Cardiac fibroblast (primary cell): Measurements from ENCODE around the gene TPCN2.

ENCODE experiments used
- DNase-seq, 2 donors: peaks; one replicate each; pipeline versions ENCODE4 v3.0.0 to v3.0.0-alpha.2; 2010; ENCODE audit warnings: low read depth in 2 of 2
- H3K4me3 ChIP-seq, 2 donors: replicated peaks in 1 of 2; 1 replicate in 1 of 2; 2 replicates in 1 of 2; pipeline ENCODE4 v1.5.1; 2011; ENCODE audit warnings: low read depth in 2 of 2, low read length in 2 of 2, mild to moderate bottlenecking in 2 of 2, moderate library complexity in 1 of 2
- TF ChIP-seq, protein P1 (sequence below): IDR thresholded peaks from one replicate; pipeline ENCODE4 v1.5.1; 2011; ENCODE audit warnings: low read depth, mild to moderate bottlenecking, low read length, inconsistent platforms

Gene TPCN2

DNA sequence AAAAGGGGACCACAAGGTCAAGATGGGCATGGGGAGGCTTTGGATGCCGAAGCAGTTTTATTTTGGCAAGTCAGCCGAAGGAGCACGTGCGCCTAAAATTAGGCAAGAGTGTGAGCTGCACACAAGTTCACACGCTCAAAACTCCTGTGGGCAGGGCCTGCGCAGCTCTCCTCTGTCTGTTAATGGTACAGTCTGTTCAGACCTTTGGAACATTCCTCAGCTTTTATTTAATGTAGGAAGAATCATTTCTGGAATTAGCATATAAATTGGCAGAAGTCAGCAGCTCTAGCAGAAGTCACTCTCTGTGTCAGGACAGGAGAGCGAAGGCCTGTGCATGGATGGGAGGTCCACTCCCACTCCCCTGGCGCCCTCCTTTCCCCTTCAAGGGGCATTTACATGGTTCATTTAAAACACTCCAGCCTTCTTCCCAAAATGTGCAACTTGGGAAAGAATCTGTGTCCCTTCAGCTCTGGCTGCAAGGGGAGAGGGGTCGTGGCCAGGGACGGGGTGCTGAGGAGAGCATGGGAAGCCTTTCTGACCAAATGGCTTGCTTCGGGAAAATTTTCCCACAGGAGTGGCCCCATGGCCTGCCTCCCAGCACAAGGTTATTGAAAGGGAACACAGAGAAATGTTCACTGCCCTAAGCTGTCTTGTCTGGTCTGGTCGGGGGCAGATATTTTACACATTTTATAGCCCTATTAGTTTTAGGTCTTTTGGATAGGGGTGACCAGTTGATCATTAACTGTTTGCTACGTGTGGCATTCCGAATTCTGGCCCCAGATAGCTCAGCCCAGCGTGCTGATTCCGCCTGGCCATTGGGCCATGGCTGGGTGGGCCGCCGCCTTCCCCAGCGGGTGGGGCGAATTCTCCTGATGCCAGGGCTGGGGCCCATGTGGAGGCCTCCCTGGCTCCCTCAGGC, 63.2 kb downstream of the TPCN2 start:
- TF ChIP-seq, protein P1, sequence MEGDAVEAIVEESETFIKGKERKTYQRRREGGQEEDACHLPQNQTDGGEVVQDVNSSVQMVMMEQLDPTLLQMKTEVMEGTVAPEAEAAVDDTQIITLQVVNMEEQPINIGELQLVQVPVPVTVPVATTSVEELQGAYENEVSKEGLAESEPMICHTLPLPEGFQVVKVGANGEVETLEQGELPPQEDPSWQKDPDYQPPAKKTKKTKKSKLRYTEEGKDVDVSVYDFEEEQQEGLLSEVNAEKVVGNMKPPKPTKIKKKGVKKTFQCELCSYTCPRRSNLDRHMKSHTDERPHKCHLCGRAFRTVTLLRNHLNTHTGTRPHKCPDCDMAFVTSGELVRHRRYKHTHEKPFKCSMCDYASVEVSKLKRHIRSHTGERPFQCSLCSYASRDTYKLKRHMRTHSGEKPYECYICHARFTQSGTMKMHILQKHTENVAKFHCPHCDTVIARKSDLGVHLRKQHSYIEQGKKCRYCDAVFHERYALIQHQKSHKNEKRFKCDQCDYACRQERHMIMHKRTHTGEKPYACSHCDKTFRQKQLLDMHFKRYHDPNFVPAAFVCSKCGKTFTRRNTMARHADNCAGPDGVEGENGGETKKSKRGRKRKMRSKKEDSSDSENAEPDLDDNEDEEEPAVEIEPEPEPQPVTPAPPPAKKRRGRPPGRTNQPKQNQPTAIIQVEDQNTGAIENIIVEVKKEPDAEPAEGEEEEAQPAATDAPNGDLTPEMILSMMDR, result no peak
- H3K4me3 ChIP-seq, result no peak overlapping the region
- peak in 1 of 2 donors; percentile 16 for DNase-seq

GRCh38 chr11:69113226-69113625, 64.5 kb downstream of the TPCN2 start:
- DNase-seq, result no peak
- TF ChIP-seq, protein P1, result no peak
- H3K4me3 ChIP-seq, result no peak overlapping the region

DNA sequence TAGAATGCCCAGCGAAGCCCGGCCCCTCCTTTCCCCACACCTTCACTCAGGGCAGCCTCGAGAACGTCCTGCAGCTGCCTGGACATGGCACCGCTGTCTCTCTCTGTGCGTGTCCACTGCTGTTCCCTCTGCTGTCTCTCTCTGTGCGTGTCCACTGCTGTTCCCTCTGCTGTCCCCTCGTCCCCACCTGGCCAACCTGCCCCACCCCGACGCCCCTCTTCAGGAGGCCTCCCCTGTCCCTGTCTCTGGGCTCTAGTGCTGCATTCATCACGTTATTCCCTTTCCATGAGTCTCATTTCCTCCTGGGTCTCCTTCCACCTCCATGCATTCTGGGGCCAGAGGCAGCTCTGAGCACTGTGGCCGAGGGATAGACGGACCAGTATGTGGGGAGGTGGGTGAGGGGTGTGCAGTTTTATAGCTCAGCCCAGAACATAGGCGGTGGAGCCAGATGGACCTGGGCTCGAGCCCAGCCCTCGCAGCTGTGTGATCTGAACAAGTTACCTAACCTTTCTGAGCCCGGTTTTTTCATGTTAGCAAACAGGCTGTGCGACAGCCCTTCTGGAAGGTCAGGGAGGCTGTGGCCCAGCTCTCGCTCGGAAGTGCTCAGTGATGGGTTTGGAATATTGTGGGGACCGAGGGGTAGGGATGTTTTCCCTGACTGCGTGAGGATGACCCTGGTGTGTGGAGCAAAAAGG, 65.1 kb downstream of the TPCN2 start:
- no peak for DNase-seq
- TF ChIP-seq, protein P1, result no peak
- H3K4me3 ChIP-seq, result no peak overlapping the region

GRCh38 chr11:69114362-69114761, 65.6 kb downstream of the TPCN2 start:
- TF ChIP-seq, protein P1, result no peak
- no peak overlapping the region for H3K4me3 ChIP-seq
- DNase-seq, result no peak

GRCh38 chr11:69114811-69115523, 66.2 kb downstream of the TPCN2 start:
- TF ChIP-seq, protein P1, result no peak
- DNase-seq, result no peak
- H3K4me3 ChIP-seq, result no peak overlapping the region
